Natural killer cell (primary cell): ENCODE measurements around the gene SAMD10. TPM values are rescaled to one million over a fixed set of nuclear protein-coding genes. Genes with fewer than 3 reads are reported as not detected.
A peak's percentile ranks its signal among the peaks of the same experiment; 100 is the strongest.

Experiments used
- ATAC-seq, 3 donors: fragments of 150-1000 bp in 2 of 3; fragments of 200-7000 bp in 1 of 3; cut with Tn5 transposase; 1 replicate in 1 of 3; 2 replicates in 2 of 3; pipeline ENCODE4 v1.10.0; 2021; ENCODE audit warnings: mild to moderate bottlenecking in 2 of 3, moderate library complexity in 2 of 3
- DNase-seq, 2 donors: peaks; one replicate each; pipeline versions ENCODE4 v3.0.0 to v3.0.0-alpha.2; 2013 to 2021; ENCODE audit warnings: mixed read lengths in 1 of 2
- H3K27ac ChIP-seq: one replicate; pipeline ENCODE4 v1.5.1; 2013; ENCODE audit warnings: mild to moderate bottlenecking, low read length
- H3K27me3 ChIP-seq: one replicate; pipeline ENCODE4 v1.6.1; 2013; ENCODE audit warnings: low read length; ENCODE audit not compliant: control insufficient read depth, insufficient read depth
- H3K36me3 ChIP-seq: one replicate; pipeline ENCODE4 v1.6.1; 2013; ENCODE audit warnings: low read length; ENCODE audit not compliant: control insufficient read depth, insufficient read depth
- H3K4me1 ChIP-seq: one replicate; pipeline ENCODE4 v1.6.1; 2013; ENCODE audit warnings: low read length; ENCODE audit not compliant: control insufficient read depth, insufficient read depth
- H3K4me3 ChIP-seq: one replicate; pipeline ENCODE4 v1.5.1; 2013; ENCODE audit warnings: low read length
- H3K9me3 ChIP-seq: one replicate; pipeline ENCODE4 v1.6.1; 2013; ENCODE audit warnings: low read length; ENCODE audit not compliant: control insufficient read depth, insufficient read depth
- H3K27ac Mint-ChIP-seq, 2 donors: one replicate each; pipeline ENCODE4 v1.8.0; 2022; ENCODE audit warnings: mild to moderate bottlenecking in 2 of 2, mixed read lengths in 2 of 2, moderate library complexity in 1 of 2
- H3K27me3 Mint-ChIP-seq, 2 donors: one replicate each; pipeline ENCODE4 v1.8.0; 2022; ENCODE audit warnings: low read depth in 2 of 2, mixed read lengths in 2 of 2
- H3K36me3 Mint-ChIP-seq: one replicate; pipeline ENCODE4 v1.8.0; 2022; ENCODE audit warnings: mixed read lengths
- H3K4me1 Mint-ChIP-seq, 2 donors: one replicate each; pipeline ENCODE4 v1.8.0; 2022; ENCODE audit warnings: mixed read lengths in 2 of 2
- H3K4me3 Mint-ChIP-seq: one replicate; pipeline ENCODE4 v1.8.0; 2022; ENCODE audit warnings: mild to moderate bottlenecking, moderate library complexity, mixed read lengths
- H3K9me3 Mint-ChIP-seq, 2 donors: one replicate each; pipeline ENCODE4 v1.8.0; 2022; ENCODE audit warnings: mixed read lengths in 2 of 2
- WGBS: methylation state at CpG from one replicate; pipeline ENCODE4 v1.1.7; 2013; ENCODE audit warnings: missing lambda C conversion rate; ENCODE audit not compliant: insufficient coverage; 5-methylcytosine and 5-hydroxymethylcytosine counted together
- intact Hi-C: fragments of 100-400 bp; cut with micrococcal nuclease; formaldehyde crosslinking; loops from one replicate; pipeline ENCODE4 v1.14.2; 2022
- total RNA-seq, 4 donors: library from RNA; stranded (reverse); fragments of 120-200 nt in 1 of 4; gene quantifications; one replicate each; pipeline versions ENCODE4 v1.2.3 to v1.2.4, GENCODE V29; 2013 to 2022
- TF ChIP-seq, protein P1 (sequence below): fragments of 200-600 bp; IDR thresholded peaks from one replicate; pipeline ENCODE4 v1.8.0; 2022; ENCODE audit warnings: antibody characterized with exemption

Gene SAMD10
- total RNA-seq, 3 donors from 2014 or later (not counting 1 experiment from before 2014, with no cell fraction given) = 15.2 to 22.3 (median 17.6) TPM

DNA sequence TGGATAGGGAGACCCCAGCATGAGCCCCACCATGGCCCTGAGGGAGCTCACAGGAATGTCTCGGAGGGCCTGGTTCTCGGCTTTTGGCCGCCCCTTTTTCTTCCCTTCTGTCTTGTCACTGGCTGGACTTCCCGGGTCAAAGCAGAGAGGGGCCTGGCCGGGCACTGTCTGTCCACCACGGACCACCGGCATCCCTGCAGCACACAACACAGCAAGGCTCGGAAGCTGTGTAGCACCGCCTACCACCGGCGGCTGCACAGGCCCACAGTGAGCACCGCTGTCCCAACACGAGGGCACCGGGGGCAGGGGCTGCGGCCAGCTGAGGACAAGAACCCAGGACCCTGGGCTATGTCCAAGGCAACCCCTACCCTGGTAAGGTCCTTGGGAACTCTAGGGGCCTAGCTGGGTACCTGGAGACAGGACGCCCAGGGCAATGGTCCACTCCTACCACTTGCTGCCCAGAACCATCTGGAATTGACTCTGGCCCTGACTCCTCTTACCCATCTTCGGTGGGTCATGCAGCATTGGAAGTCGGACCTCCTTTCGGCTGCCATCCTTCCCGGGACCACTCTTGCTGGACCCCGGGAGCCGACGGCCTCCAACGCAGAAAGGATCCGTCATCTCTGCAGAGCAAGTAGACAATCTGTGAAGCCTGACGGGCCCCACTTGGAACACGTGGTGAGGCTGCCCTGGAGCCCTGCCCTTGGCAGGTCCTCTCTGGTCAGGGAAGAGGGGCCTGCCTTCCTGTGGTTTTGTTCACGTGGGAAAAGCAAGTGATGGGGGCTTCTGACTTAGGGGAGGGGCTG lies 11.9 kb downstream of the SAMD10 start:
- Histone ChIP-seq H3K27me3 (no peaks in the 10 kb centered on the region), H3K4me1 (peaks cover 16% of the 10 kb centered on the region), H3K36me3 (peaks cover 2% of the 10 kb centered on the region), H3K4me3 (no peak overlapping the region), H3K9me3 (no peaks in the 10 kb centered on the region), H3K27ac (no peak overlapping the region)
- WGBS = 94% methylated on average over 28 of the region's 28 CpGs
- no peaks in the 10 kb centered on the region for H3K9me3 Mint-ChIP-seq
- H3K36me3 Mint-ChIP-seq = no peaks in the 10 kb centered on the region
- no peak for DNase-seq
- peaks cover 8% of the 10 kb centered on the region in 2 donors for H3K4me1 Mint-ChIP-seq
- intact Hi-C loops = no loop called here
- peak overlapping the region in 1 of 2 donors; percentile 81 for H3K27ac Mint-ChIP-seq
- H3K4me3 Mint-ChIP-seq = peak overlapping the region; percentile 25
- no peak for ATAC-seq
- no peaks in the 10 kb centered on the region for H3K27me3 Mint-ChIP-seq
- TF ChIP-seq, protein P1, sequence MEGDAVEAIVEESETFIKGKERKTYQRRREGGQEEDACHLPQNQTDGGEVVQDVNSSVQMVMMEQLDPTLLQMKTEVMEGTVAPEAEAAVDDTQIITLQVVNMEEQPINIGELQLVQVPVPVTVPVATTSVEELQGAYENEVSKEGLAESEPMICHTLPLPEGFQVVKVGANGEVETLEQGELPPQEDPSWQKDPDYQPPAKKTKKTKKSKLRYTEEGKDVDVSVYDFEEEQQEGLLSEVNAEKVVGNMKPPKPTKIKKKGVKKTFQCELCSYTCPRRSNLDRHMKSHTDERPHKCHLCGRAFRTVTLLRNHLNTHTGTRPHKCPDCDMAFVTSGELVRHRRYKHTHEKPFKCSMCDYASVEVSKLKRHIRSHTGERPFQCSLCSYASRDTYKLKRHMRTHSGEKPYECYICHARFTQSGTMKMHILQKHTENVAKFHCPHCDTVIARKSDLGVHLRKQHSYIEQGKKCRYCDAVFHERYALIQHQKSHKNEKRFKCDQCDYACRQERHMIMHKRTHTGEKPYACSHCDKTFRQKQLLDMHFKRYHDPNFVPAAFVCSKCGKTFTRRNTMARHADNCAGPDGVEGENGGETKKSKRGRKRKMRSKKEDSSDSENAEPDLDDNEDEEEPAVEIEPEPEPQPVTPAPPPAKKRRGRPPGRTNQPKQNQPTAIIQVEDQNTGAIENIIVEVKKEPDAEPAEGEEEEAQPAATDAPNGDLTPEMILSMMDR = no peak

DNA sequence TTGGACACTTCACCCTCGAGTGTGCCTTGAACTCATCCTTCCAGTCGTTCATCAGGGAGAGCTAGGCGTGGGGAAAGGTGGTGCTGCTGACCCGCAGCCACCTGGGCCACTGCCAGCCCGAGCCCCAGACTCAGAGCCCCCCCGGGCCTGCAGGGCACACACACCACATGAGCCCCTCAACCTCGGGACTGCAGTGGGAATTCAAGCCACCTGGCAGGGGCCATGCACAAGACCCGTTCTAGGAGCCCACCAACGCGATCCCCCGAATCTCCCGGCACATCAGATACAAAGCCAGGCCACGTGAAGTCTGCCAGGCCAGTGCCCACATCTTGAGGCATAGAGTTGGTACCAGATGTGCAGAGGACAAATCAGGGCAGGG lies 12.5 kb downstream of the SAMD10 start:
- intact Hi-C loops = no loop called here
- peaks cover 2% of the 10 kb centered on the region for H3K36me3 ChIP-seq
- H3K9me3 Mint-ChIP-seq = no peaks in the 10 kb centered on the region
- peaks cover 16% of the 10 kb centered on the region for H3K4me1 ChIP-seq
- no peak overlapping the region for H3K27ac Mint-ChIP-seq
- 98% methylated on average over 13 of the region's 13 CpGs for WGBS
- H3K4me1 Mint-ChIP-seq = peaks cover 8% of the 10 kb centered on the region in 2 donors
- H3K36me3 Mint-ChIP-seq = no peaks in the 10 kb centered on the region
- H3K27me3 ChIP-seq = no peaks in the 10 kb centered on the region
- TF ChIP-seq, protein P1 = no peak
- no peak overlapping the region for H3K4me3 ChIP-seq
- no peak overlapping the region for H3K4me3 Mint-ChIP-seq
- no peaks in the 10 kb centered on the region for H3K27me3 Mint-ChIP-seq
- no peak overlapping the region for H3K27ac ChIP-seq
- no peak for ATAC-seq
- no peak for DNase-seq
- H3K9me3 ChIP-seq = no peaks in the 10 kb centered on the region

GRCh38 chr20:63966172-63966943 lies 13.1 kb downstream of the SAMD10 start:
- H3K27me3 ChIP-seq = no peaks in the 10 kb centered on the region
- no peaks in the 10 kb centered on the region for H3K9me3 ChIP-seq
- WGBS = 97% methylated on average over 27 of the region's 27 CpGs
- Mint-ChIP-seq H3K27ac (no peak overlapping the region), H3K4me3 (peak overlapping the region; percentile 40), H3K9me3 (no peaks in the 10 kb centered on the region), H3K27me3 (no peaks in the 10 kb centered on the region), H3K36me3 (no peaks in the 10 kb centered on the region), H3K4me1 (peaks cover 8% of the 10 kb centered on the region in 2 donors)
- no peak overlapping the region for H3K27ac ChIP-seq
- H3K36me3 ChIP-seq = peaks cover 4% of the 10 kb centered on the region
- H3K4me3 ChIP-seq = no peak overlapping the region
- TF ChIP-seq, protein P1 = no peak
- H3K4me1 ChIP-seq = peaks cover 16% of the 10 kb centered on the region
- no peak for DNase-seq
- intact Hi-C loops = no loop called here
- no peak for ATAC-seq
